PC-9 (cell line): ENCODE measurements around the gene KLHL6. TPM values are rescaled to one million over a fixed set of nuclear protein-coding genes. Genes with fewer than 3 reads are reported as not detected.
"Not testable (repeated sequence)": the region's sequence is repeated elsewhere in the genome, so short reads cannot be mapped to it uniquely, and the experiment has no call there.

Experiments used
- BruUV-seq: library from RNA; stranded (reverse); fragments of 400-500 nt; replicated peaks from 2 replicates; lab custom pipeline; 2021; lab: Mats Ljungman, UMichigan
- CTCF ChIA-PET: fragments of 300-600 bp; sonication (Branson Sonifier 250); formaldehyde crosslinking; loops from one replicate; lab custom pipeline; 2022; ENCODE audit warnings: antibody characterized with exemption; lab: Charles Lee
- POLR2A ChIA-PET: fragments of 300-600 bp; sonication (Branson Sonifier 250); formaldehyde crosslinking; loops from one replicate; lab custom pipeline; 2022; ENCODE audit warnings: antibody characterized with exemption; ENCODE audit not compliant: unreplicated experiment; lab: Charles Lee
- DNase-seq, 2 experiments: peaks; one replicate each; pipeline versions ENCODE4 v3.0.0 to v3.0.0-alpha.2; 2015 to 2022; ENCODE audit warnings: mixed read lengths in 1 of 2
- H2AFZ ChIP-seq: fragments of 200-600 bp; sonication (generic); 2 replicates; pipeline ENCODE4 v1.8.1; 2017; ENCODE audit warnings: antibody characterized with exemption
- H3F3A ChIP-seq: fragments of 200-600 bp; sonication (generic); 2 replicates; pipeline ENCODE4 v1.8.1; 2017; ENCODE audit warnings: antibody characterized with exemption, mild to moderate bottlenecking, low read depth; ENCODE audit not compliant: insufficient read depth
- H3K27ac ChIP-seq: fragments of 200-600 bp; sonication (generic); 2 replicates; pipeline ENCODE4 v1.6.1; 2016; ENCODE audit warnings: mixed run types
- H3K27me3 ChIP-seq: fragments of 200-600 bp; sonication (generic); 2 replicates; pipeline ENCODE4 v1.6.1; 2016; ENCODE audit warnings: low read depth, mixed run types; ENCODE audit not compliant: insufficient read depth
- H3K36me3 ChIP-seq: fragments of 200-600 bp; sonication (generic); 2 replicates; pipeline ENCODE4 v1.6.1; 2016; ENCODE audit warnings: low read depth, mixed run types
- H3K4me1 ChIP-seq: fragments of 200-600 bp; sonication (generic); replicated peaks from 2 replicates; pipeline ENCODE4 v1.6.1; 2016; ENCODE audit warnings: mixed run types; ENCODE audit not compliant: insufficient read depth
- H3K4me2 ChIP-seq: fragments of 200-600 bp; sonication (generic); 2 replicates; pipeline ENCODE4 v1.6.1; 2017; ENCODE audit warnings: mixed run types
- H3K4me3 ChIP-seq: fragments of 200-600 bp; sonication (generic); 2 replicates; pipeline ENCODE4 v1.6.1; 2016; ENCODE audit warnings: mixed run types
- H3K79me2 ChIP-seq: fragments of 200-600 bp; sonication (generic); 2 replicates; pipeline ENCODE4 v1.6.1; 2017; ENCODE audit warnings: low read depth, mixed run types
- H3K9me2 ChIP-seq: fragments of 200-600 bp; sonication (generic); 2 replicates; pipeline ENCODE4 v1.8.1; 2017; ENCODE audit warnings: mild to moderate bottlenecking; ENCODE audit not compliant: insufficient read depth
- H3K9me3 ChIP-seq: fragments of 200-600 bp; sonication (generic); 2 replicates; pipeline ENCODE4 v1.8.1; 2016; ENCODE audit warnings: low read depth; ENCODE audit not compliant: insufficient read depth
- H4K20me1 ChIP-seq: fragments of 200-600 bp; sonication (generic); 2 replicates; pipeline ENCODE4 v1.8.1; 2017; ENCODE audit not compliant: insufficient read depth
- EZH2 ChIP-seq: fragments of 200-600 bp; sonication (generic); IDR thresholded peaks from 2 replicates; pipeline ENCODE4 v1.8.0; 2017; ENCODE audit warnings: antibody characterized with exemption, low read depth
- intact Hi-C: fragments of 100-400 bp; cut with micrococcal nuclease; formaldehyde crosslinking; loops from one replicate; pipeline ENCODE4 v1.10.0; 2022; ENCODE audit not compliant: unreplicated experiment
- total RNA-seq: library from RNA; stranded (reverse); gene quantifications from 2 replicates; pipeline ENCODE4 v1.2.3, GENCODE V29; 2021
- TF ChIP-seq, protein P1 (sequence below): fragments of 200-600 bp; sonication (generic); conservative IDR thresholded peaks from 2 replicates; pipeline ENCODE4 v1.6.1; 2017; ENCODE audit warnings: mixed run types, antibody characterized with exemption, mild to moderate bottlenecking, moderate library complexity

KLHL6 gene
- total RNA-seq, 1 experiment from 2014 or later, result 0.04 TPM

DNA sequence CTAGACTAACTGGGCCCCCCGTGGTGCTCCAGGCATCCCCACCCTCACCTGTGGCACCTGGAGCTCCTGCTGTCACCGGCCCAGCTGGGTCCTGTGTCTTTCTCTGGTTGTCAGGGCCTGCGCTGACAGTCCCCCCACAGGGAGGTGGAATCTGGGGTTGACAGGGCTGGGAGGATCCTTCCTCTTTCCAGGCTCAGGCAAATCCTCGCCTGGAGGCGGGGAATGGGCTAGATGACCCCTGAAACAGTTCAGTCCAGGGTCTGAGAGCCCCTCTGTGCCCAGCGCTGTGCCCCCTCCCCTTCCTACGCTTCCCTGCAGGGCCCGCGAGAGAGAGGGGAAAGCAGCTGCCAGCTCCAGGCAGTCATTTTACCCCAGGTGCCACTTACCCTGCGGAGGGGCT lies 77.0 kb downstream of the KLHL6 start:
- peaks cover 17% of the 10 kb centered on the region for H3F3A ChIP-seq
- peaks cover 11% of the 10 kb centered on the region for H3K4me1 ChIP-seq
- H3K27ac ChIP-seq, result no peak overlapping the region
- TF ChIP-seq, protein P1, sequence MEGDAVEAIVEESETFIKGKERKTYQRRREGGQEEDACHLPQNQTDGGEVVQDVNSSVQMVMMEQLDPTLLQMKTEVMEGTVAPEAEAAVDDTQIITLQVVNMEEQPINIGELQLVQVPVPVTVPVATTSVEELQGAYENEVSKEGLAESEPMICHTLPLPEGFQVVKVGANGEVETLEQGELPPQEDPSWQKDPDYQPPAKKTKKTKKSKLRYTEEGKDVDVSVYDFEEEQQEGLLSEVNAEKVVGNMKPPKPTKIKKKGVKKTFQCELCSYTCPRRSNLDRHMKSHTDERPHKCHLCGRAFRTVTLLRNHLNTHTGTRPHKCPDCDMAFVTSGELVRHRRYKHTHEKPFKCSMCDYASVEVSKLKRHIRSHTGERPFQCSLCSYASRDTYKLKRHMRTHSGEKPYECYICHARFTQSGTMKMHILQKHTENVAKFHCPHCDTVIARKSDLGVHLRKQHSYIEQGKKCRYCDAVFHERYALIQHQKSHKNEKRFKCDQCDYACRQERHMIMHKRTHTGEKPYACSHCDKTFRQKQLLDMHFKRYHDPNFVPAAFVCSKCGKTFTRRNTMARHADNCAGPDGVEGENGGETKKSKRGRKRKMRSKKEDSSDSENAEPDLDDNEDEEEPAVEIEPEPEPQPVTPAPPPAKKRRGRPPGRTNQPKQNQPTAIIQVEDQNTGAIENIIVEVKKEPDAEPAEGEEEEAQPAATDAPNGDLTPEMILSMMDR, result no peak
- no peak for TF ChIP-seq EZH2
- H4K20me1 ChIP-seq, result no peaks in the 10 kb centered on the region
- no peaks in the 10 kb centered on the region for H3K9me2 ChIP-seq
- no peaks in the 10 kb centered on the region for H3K27me3 ChIP-seq
- no peak overlapping the region for H3K4me2 ChIP-seq
- H3K4me3 ChIP-seq, result no peak overlapping the region
- no peaks in the 10 kb centered on the region for H3K9me3 ChIP-seq
- no peak overlapping the region for H2AFZ ChIP-seq
- ChIA-PET CTCF (no interaction called here), POLR2A (interaction anchor here (0.6 kb wide), 1 partner anchor 592 kb away, joined by 3 read pairs; no protein-coding TSS in a partner anchor)
- H3K79me2 ChIP-seq, result no peaks in the 10 kb centered on the region
- no TSS peak for BruUV-seq
- intact Hi-C loops, result no loop called here
- H3K36me3 ChIP-seq, result no peaks in the 10 kb centered on the region
- DNase-seq, result no peak

DNA sequence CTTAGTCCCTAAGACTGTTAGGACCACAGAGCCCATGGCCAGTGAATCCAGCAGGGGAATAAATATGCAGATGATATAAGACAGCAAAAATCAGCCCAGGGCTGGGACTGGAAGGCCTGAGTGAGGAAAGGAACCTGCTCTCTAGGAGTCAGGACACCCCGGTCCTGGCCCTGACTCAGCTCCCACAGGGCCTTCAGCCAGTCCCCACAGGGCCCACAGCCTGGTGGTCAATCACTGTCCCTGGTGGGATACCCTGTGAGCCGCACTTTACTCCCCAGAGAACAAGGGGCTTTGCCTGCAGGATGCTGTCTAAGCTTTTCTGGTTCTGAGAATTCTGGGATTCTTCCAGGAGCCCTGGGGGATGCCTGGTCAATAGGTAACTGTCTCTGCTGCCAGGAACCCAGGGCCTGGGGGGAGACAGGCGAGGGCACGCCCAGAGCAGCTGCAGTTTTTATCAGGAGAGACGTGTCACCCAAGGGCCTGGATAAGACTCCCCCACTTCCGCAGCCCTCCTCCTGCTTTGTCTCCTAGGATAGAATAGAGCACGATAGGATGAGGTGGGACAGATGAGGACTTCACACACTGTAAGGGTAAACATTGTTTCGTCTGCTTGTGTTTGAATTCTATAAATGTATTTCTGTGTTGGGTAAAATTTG lies 77.6 kb downstream of the KLHL6 start:
- Histone ChIP-seq H3K27me3 (no peaks in the 10 kb centered on the region), H3K4me1 (peaks cover 5% of the 10 kb centered on the region), H4K20me1 (no peaks in the 10 kb centered on the region), H3F3A (peaks cover 11% of the 10 kb centered on the region), H3K9me2 (no peaks in the 10 kb centered on the region), H3K9me3 (no peaks in the 10 kb centered on the region), H2AFZ (no peak overlapping the region), H3K4me3 (no peak overlapping the region), H3K4me2 (no peak overlapping the region), H3K36me3 (no peaks in the 10 kb centered on the region), H3K79me2 (no peaks in the 10 kb centered on the region), H3K27ac (no peak overlapping the region)
- no TSS peak for BruUV-seq
- POLR2A ChIA-PET, result interaction anchor here (0.6 kb wide), 1 partner anchor 592 kb away, joined by 3 read pairs; no protein-coding TSS in a partner anchor
- TF ChIP-seq, protein P1, result no peak
- no peak for TF ChIP-seq EZH2
- no peak for DNase-seq
- CTCF ChIA-PET, result no interaction called here
- intact Hi-C loops, result no loop called here

DNA sequence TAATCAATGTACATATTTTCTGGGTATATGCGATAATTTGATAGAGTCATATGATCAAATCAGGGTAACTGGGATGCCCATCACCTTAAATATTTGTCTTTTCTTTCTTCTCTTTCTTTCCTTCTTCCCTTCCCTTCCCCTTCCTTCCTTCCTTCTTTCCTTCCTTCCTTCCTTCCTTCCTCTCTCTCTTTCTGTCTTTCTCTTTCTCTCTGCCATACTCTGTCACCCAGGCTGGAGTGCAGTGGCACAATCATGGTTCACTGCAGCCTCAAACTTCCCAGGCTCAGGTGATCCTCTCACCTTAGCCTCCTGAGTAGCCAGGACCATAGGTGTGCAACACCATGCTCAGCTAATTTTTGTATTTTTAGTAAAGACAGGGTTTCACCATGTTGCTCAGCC lies 79.7 kb downstream of the KLHL6 start:
- DNase-seq, H3K9me2 ChIP-seq, BruUV-seq, POLR2A ChIA-PET, H2AFZ ChIP-seq, H3K9me3 ChIP-seq, H3K79me2 ChIP-seq, H3K36me3 ChIP-seq, H3K27me3 ChIP-seq, H3K4me3 ChIP-seq, CTCF ChIA-PET, H3F3A ChIP-seq, H3K27ac ChIP-seq, intact Hi-C loops, H3K4me1 ChIP-seq, H4K20me1 ChIP-seq, H3K4me2 ChIP-seq: not testable (repeated sequence)
